Right ventricle myocardium superior (tissue), 1 donor: ENCODE results near the gene MRAP. TPM values are rescaled to one million over a fixed set of nuclear protein-coding genes. Genes with fewer than 3 reads are reported as not detected.

Source experiments
- ATAC-seq: fragments of 200-7000 bp; cut with Tn5 transposase; one replicate; pipeline ENCODE4 v1.9.1; 2020; ENCODE audit warnings: mild to moderate bottlenecking; ENCODE audit not compliant: poor library complexity
- DNase-seq: peaks from one replicate; pipeline ENCODE4 v3.0.0-alpha.2; 2020
- intact Hi-C: fragments of 100-400 bp; cut with DNase I; formaldehyde crosslinking; loops from one replicate; pipeline ENCODE4 v1.11.2; 2022
- total RNA-seq: library from RNA; stranded (reverse); fragmentation: NEBNext Ultra II Directional; extraction: Animal tissue kit (Norgen Biotek cat#: 25700); gene quantifications from one replicate; pipeline ENCODE4 v1.2.1, GENCODE V29; 2021
- donor health status: DM: no; HTN: yes; CAD: no; lungs with severe emphysema.

The MRAP gene
- total RNA-seq, 1 donor from 2014 or later = 0.56 TPM

- DNase-seq (no peak), ATAC-seq (no peak)
- intact Hi-C loops = no loop called here
These were observed 17.9 kb downstream of the MRAP start for GRCh38 chr21:32316361-32317215.

- no peak for ATAC-seq
- intact Hi-C loops = no loop called here
- no peak for DNase-seq
These were observed 19.1 kb downstream of the MRAP start for GRCh38 chr21:32317726-32318125.

- DNase-seq = no peak
- intact Hi-C loops = no loop called here
- ATAC-seq = no peak
These were observed 20.4 kb downstream of the MRAP start for GRCh38 chr21:32319012-32319411.

- ATAC-seq (no peak), DNase-seq (no peak)
- intact Hi-C loops = no loop called here
These were observed 21.4 kb downstream of the MRAP start for GRCh38 chr21:32320059-32320458.

GRCh38 chr21:32320726-32321125 is 22.1 kb downstream of the MRAP start:
- intact Hi-C loops = no loop called here
- ATAC-seq = no peak
- DNase-seq = no peak

GRCh38 chr21:32321480-32321879 is 22.8 kb downstream of the MRAP start:
- intact Hi-C loops = no loop called here
- no peak for DNase-seq
- no peak for ATAC-seq

GRCh38 chr21:32322103-32322502 is 23.4 kb downstream of the MRAP start:
- intact Hi-C loops = no loop called here
- ATAC-seq = no peak
- no peak for DNase-seq

- no peak for ATAC-seq
- intact Hi-C loops = no loop called here
- DNase-seq = no peak
These were observed 24.0 kb downstream of the MRAP start for GRCh38 chr21:32322676-32323075.

GRCh38 chr21:32325706-32326105 is 27.1 kb downstream of the MRAP start:
- intact Hi-C loops = no loop called here
- DNase-seq (no peak), ATAC-seq (no peak)

GRCh38 chr21:32328595-32328994 is 29.9 kb downstream of the MRAP start:
- no peak for ATAC-seq
- intact Hi-C loops = no loop called here
- no peak for DNase-seq

- ATAC-seq (no peak), DNase-seq (no peak)
- intact Hi-C loops = no loop called here
These were observed 30.7 kb downstream of the MRAP start for GRCh38 chr21:32329331-32329730.

- intact Hi-C loops = no loop called here
- no peak for ATAC-seq
- no peak for DNase-seq
These were observed 31.1 kb downstream of the MRAP start for GRCh38 chr21:32329776-32330175.

GRCh38 chr21:32330784-32331311 is 32.2 kb downstream of the MRAP start:
- no peak for DNase-seq
- intact Hi-C loops = no loop called here
- no peak for ATAC-seq

GRCh38 chr21:32331444-32332305 is 33.0 kb downstream of the MRAP start:
- no peak for DNase-seq
- intact Hi-C loops = no loop called here
- ATAC-seq = no peak

GRCh38 chr21:32332463-32332951 is 33.9 kb downstream of the MRAP start:
- intact Hi-C loops = no loop called here
- DNase-seq (no peak), ATAC-seq (no peak)

GRCh38 chr21:32333953-32334673 is 35.5 kb downstream of the MRAP start:
- ATAC-seq (no peak), DNase-seq (no peak)
- intact Hi-C loops = no loop called here

- intact Hi-C loops = no loop called here
- no peak for ATAC-seq
- DNase-seq = no peak
These were observed 36.4 kb downstream of the MRAP start for GRCh38 chr21:32334980-32335531.
